CD4-positive, alpha-beta T cell treated with Interleukin-6 for 4 hours (primary cell): ENCODE data around the gene MYO5B.

Source experiments
- DNase-seq: peaks from one replicate; pipeline ENCODE4 v3.0.0-alpha.2; 2020; ENCODE audit warnings: mixed read lengths

The MYO5B gene

DNA sequence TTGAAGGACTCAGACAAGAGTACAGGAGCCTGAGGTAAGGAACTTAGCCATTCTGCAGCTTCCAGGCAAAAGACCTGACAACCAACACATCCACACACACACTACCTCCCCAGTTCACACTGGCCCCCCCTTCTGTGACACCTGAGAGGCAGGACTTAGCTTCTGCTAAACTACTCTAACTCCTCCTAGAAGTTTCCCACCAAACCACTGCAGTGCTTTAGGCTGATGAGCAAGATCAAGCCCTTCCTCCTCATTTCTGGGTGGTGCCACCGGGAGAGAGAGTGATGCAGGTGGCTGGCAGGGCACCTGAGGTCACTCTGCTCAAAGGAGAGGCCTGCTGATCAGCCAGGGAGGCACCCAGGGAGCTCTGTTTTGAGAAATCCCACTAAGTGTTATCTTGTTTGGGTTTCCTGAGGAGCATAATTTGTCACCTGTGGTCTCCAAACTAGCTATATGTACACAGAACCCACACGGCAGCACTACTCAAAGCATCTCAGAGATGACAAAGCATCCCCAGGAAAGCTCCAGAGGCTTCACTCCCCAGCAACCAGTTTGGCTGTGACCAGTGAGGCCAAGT is 188.4 kb downstream of the MYO5B start:
- no peak for DNase-seq

GRCh38 chr18:50004013-50004412 is 190.9 kb downstream of the MYO5B start:
- DNase-seq, result no peak

- no peak for DNase-seq
Measured at GRCh38 chr18:50002781-50003180, 192.2 kb downstream of the MYO5B start.

DNA sequence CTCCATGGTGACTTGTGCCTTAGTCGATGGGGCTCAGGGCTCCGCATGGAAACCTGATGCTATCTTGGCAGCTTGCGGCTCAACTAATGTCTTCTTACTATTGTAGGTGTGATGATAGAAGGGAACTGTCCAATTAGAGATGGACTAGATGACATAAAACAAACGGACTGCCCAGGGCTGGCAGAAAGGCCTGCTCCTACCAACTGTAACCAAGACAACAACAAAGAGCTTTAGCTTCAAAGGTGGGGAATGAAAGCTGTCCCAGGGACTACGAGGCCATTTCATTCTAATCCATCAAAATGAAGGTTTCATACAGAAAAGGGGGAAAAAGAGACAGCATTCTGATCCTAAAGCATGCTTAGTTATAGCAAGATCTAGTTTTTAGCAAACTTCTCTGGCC is 194.7 kb downstream of the MYO5B start:
- DNase-seq, result no peak

DNA sequence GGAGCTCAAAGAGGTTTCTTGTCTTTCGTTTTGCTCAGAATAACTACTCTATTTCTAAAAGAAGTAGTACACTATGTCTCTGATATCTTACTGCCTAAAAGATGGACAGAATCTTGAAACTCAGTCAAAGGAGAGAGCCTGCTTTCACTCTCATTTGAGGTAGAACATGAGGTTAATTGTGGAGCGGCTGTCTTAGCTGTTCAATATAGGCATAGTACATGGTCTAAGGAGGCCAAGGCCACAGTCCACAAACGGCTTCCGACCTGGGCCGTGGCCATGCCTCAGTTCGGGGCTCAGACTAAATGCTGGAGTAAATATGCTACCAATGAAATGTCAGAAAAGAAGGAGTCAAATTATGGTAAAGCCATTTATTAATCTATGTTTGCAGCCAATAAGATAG is 195.8 kb downstream of the MYO5B start:
- DNase-seq, result no peak

GRCh38 chr18:49997558-49997957 is 197.4 kb downstream of the MYO5B start:
- DNase-seq, result no peak

DNA sequence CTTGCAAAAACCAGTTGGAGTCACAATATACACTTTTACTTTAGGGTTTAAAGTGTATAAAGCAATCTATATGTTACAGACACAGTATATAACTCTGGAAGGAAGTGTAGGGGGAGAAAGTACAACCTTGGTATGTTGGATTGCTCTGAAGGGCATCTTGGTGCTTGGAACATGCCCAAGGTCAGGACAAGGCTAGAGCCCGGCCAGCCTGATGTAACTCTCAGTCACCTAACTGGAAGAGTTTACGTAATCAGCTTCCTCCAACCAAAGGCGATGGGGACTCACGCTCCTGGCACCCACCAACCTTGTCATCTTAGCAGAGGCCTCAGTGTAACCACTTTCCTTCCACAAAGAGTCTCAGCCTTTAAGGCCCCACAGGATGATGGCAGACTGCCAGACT is 200.5 kb downstream of the MYO5B start:
- no peak for DNase-seq

DNA sequence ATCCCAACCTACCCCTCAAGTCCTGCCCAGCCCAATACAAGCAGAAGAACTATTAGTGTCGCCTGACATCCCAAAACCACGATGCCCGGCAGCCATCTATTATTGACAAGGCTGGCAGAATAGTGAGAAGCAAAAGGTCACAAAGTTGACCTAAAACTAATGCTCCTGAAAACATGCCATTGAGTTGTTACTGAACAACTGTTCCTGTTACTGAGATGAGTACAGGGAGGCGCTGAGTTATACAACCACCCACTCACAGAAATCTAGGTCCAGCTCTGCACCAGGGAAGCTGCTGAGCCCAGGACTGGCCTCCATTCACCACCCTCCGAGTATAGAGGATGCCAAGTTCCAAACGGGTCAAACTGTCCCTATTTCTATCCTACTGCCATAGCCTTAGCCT is 201.6 kb downstream of the MYO5B start:
- DNase-seq, result no peak

GRCh38 chr18:49988733-49989132 is 206.2 kb downstream of the MYO5B start:
- no peak for DNase-seq

- DNase-seq, result no peak
Measured at GRCh38 chr18:49988101-49988500, 206.8 kb downstream of the MYO5B start.

DNA sequence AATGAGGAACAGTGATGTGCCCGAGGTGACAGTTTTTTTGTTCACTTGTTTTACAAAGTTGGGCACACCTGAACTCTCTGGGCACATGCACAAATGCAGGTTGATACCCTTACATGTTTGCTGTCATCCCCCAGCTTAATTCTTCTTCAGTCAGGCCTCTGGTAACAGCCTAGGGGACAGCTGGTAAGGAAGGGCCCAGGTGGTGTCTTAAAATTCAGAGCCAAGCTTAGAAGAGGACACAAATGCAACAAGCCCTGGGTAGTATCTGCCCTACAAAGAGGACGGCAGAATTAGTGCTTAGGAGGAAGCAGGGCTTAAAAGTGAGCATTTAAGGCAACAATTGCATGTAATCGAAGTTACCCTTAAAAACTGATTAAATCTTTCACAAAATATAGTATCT is 209.7 kb downstream of the MYO5B start:
- DNase-seq, result no peak

DNA sequence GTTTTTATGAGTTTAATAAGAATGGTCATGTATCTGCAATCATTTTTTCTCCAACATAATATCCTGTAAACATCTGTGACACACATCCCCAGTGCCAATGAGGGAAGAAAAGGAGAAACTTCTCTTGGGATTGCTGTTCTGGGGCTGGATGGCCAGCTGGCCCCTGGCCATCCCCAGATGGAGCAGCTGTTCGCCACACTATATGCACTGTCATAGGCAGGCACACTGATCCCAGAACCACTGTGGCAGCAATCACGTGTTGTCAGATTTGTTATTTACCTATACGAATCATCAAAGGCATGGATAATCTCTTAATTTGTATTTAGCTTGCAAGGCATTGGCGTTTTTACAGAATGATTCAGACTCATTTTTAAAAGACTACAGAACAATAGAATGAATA is 214.1 kb downstream of the MYO5B start:
- no peak for DNase-seq

DNA sequence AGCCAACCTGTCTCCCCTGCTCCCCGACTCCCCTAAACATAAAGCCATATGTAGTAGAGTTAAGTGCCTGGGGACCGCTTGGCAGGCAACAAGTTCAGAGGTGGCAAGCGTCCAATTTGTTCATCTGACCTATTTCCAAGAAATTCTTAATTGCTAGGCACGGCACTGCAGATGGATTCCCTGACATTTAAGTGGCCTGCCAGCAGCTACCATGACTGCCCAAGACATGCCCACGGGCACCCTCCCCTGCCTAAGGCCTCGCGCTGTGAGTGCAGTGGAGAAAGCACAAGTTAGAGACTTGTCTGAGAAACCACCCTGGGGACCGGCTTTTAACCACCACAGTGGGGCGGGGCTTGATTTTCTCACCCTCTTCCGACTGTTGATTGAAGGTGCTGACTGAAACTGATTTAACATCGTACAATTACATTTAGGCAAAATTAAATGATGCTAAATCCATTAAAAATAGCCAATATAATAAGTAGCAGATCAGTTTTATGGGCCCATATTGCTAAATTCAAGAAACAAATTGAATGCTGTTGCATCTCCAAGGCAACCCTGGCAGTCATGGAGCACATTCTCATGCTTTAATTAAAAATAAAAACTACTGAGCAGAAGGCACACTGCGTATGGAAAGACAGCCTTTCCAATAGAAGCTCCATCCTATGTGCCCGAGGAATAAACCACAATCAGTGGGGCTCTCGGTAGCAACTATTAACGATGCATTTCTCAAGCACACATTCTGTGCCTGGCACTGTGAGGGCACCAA is 218.0 kb downstream of the MYO5B start:
- DNase-seq, result no peak

GRCh38 chr18:49976001-49976400 is 218.9 kb downstream of the MYO5B start:
- no peak for DNase-seq

DNA sequence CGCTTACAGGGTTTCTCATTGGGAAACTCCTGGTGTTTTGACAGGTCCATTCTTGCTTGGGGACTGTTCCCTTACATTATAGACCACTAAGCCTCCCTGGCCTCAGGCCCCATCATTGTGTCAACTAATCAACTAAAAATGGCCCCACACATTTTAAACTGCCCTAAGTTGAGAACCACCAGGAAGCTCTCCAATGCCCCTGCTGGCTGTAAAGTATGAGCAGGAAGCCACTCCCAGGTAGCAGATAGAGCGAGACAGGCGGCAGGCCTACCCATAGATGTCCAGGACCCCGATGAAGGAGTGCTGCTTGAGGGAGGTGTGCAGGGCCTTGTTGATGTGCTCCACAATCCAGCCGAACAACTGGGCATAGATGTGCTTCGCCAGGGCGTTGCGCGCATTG is 220.9 kb downstream of the MYO5B start:
- DNase-seq, result no peak

DNA sequence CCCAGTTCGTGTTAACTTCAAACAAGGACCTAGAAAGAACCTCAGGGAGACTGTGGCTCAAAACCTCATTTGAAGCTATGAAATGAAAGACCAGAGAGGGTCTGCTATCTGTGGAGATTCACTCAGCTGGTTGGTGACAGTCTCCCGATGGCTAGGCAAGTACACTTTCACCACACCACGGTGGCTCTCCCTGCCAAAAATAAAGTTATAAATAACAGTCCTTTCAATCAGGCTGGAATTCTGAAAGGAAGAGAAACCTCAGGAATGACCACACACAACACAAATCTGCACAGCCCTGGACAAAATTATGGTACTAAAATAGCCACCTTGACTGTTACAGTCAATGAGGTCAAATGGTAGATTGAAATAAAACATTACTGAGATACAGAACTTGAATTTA is 221.4 kb downstream of the MYO5B start:
- DNase-seq, result no peak

DNA sequence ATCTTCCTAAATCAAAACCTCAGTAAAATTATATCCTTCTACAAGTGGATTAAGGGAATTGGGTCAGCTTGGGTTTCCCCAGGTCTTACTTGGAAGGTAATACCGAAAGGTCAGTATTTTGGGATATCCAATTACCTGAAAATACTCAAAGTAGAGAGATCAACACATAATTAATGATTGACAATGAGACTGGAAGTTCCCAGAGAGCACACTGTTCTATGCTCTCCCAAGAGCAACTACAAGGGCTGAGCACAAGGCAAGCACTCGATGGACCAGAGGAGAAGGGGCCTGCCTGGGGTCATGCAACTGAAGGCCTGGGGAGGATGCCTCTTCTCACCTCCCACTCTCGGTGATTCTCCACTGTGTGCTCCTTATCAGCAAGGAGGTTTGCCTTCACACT is 222.4 kb downstream of the MYO5B start:
- no peak for DNase-seq

DNA sequence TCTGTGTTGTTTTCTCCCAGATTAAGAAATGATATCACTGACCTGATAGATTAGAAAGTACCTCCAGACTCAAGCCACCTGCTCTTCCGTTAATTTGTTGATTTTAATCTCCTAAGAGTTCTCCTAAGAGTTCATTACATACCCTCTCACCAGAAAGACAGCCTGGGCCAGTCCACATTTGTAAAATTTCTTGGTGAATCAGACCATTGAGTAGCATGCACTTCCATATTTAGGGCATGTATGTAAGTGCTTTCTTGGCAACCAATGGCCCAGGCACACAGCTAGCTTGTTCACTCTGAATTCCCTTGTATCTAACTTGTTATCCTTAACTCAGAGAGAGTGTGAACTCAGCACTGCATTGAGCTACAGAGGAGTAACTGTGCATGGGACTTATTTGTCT is 223.5 kb downstream of the MYO5B start:
- DNase-seq, result no peak

DNA sequence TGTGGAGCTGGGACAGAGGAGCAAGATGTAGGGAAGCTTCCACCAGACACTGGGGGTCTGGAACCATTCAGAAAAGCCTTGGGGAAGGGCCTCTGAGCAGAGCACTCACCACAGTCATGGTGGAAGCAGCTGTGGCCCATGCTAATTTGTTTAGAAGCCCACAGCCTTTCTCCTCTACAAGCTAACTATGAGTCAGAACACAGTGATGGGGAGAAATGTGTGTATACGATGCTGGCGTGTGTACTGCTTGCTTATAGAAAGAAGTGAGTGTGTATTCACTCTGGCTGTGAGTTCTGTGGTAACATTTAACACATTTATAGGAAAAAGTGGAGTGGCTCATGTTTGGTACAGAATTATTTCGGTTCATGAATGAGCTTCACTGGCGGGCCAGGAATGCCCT is 224.6 kb downstream of the MYO5B start:
- no peak for DNase-seq

DNA sequence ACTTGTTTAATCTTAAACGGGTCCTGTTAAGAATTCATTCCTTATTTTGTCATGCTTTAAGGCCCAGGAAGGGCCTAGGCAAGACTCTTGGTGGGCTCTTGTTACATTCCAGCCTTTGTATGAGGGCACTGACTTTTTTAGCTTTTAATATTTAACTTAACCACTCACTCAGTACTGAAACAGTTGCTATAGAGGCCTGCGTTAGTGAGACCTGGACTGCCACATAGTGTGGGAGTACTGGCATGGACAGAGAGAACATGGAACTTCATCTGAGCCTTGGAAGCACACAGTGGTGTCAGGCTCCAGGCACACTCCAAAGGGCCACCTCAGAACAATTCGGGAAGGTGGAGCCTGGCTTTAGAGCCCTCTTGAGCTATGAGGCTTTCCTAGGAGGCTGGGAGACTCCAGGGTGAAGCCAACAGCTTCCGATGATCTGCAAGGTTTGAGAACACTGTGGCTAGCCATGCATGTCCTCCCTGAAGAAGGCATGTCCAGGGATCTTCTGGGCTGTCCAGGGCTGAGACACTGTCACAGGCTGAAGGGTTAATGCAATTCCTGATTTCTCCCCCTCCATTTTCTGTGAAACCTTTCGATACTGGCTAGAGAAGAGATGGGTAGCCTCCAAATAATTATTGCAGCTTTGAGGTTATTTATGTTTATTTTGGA is 226.2 kb downstream of the MYO5B start:
- DNase-seq, result no peak

GRCh38 chr18:49967636-49968313 is 227.2 kb downstream of the MYO5B start:
- DNase-seq, result no peak

DNA sequence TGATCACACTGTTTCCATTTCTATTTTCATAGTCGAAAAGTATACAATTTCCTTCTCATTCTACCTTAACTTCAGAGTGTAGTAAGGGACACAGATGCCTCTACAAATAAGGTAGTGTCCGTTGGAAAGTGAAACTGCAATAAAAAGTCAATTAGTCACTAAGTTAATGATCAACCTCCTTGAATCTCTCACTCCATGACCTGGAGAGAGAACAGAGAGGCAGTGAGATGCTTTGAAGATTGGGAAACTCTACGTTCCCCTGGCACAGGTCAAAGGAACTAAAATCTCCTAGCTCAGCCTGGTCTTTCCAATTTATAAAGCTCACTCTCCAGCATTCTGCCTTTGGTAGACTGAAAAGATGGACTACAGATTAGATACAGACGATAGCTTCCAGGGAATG is 227.8 kb downstream of the MYO5B start:
- DNase-seq, result no peak

DNA sequence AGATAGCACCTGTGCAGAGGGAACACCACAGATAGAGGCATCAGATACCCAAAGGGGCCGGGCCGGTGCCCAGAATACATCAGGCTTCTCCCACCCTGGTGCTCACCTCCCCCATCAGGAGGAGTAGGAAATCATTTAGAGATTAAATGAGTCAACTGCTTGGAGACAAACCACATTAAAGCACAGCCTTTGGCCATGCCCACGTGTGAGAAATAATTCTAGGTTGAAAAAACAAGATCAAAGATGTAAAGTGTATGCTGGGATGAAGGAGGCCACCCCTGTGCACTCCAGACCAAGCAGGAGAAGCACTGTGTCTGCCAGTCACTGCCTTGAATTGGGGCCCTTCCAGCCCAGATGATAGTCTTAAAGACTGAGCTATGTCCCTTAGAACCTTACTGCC is 228.9 kb downstream of the MYO5B start:
- DNase-seq, result no peak

- no peak for DNase-seq
Measured at GRCh38 chr18:49963217-49963616, 231.7 kb downstream of the MYO5B start.
